ENCODE results near the gene DLST. TPM values are rescaled to one million over a fixed set of nuclear protein-coding genes. Genes with fewer than 3 reads are reported as not detected.

Gene DLST
- total RNA-seq, 1 donor from 2014 or later, result 48.2 TPM

DNA sequence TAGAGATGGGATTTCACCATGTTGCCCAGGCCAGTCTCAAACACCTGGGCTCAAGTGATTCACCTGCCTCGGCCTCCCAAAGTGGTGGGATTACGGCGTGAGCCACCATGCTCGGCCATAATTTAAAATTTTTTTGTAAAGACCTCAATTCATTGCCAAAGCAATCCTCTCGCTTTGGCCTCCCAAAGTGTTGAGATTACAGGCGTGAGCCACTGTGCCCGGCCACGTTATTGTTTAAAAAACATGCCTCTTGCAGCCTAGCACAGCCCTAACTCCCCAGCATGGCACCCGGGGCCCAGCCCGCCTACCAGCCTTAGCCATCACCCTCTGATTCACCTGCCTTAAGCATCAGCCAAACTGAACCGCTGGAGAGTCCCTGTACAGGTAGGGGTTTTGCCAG lies 54.4 kb downstream of the DLST start:
- H3K27me3 ChIP-seq (ENCODE audit: control insufficient read depth, insufficient read depth, low read length), result no peaks in the 10 kb centered on the region
- H3K4me3 ChIP-seq (ENCODE audit: low read depth, low read length), result no peak overlapping the region
- H3K36me3 ChIP-seq (ENCODE audit: control insufficient read depth, insufficient read depth, low read length), result no peaks in the 10 kb centered on the region
- DNase-seq (ENCODE audit: low read depth) (no peak), FAIRE-seq (no peak)
- TF ChIP-seq, protein P1, sequence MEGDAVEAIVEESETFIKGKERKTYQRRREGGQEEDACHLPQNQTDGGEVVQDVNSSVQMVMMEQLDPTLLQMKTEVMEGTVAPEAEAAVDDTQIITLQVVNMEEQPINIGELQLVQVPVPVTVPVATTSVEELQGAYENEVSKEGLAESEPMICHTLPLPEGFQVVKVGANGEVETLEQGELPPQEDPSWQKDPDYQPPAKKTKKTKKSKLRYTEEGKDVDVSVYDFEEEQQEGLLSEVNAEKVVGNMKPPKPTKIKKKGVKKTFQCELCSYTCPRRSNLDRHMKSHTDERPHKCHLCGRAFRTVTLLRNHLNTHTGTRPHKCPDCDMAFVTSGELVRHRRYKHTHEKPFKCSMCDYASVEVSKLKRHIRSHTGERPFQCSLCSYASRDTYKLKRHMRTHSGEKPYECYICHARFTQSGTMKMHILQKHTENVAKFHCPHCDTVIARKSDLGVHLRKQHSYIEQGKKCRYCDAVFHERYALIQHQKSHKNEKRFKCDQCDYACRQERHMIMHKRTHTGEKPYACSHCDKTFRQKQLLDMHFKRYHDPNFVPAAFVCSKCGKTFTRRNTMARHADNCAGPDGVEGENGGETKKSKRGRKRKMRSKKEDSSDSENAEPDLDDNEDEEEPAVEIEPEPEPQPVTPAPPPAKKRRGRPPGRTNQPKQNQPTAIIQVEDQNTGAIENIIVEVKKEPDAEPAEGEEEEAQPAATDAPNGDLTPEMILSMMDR (IDR thresholded peaks at IDR 0.05; ENCODE audit: insufficient read depth, low read length, severe bottlenecking), result no peak

DNA sequence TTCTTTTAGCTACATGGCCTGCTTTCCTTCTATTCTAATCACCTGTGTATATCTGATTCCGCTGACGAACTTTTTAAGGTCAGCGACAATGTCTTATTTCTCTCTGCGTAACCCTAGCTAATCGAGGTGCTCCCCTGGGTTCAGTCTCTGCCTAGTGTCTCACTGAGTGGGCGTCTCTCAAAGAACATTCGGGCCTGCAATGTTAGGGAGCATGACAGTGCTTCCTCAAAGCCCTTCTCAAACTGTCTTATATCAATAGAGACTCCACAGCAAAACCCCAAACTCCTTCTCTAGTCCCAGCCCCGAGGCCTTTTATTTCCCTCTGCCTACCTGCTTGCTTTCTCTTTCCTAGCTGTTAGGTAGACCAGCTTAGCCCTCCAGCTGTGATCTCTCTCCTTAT lies 55.0 kb downstream of the DLST start:
- DNase-seq (ENCODE audit: low read depth) (no peak), FAIRE-seq (peak; percentile 36)
- Histone ChIP-seq H3K36me3 (ENCODE audit: control insufficient read depth, insufficient read depth, low read length) (peaks cover 2% of the 10 kb centered on the region), H3K4me3 (ENCODE audit: low read depth, low read length) (no peak overlapping the region), H3K27me3 (ENCODE audit: control insufficient read depth, insufficient read depth, low read length) (no peaks in the 10 kb centered on the region)
- TF ChIP-seq, protein P1 (IDR thresholded peaks at IDR 0.05; ENCODE audit: insufficient read depth, low read length, severe bottlenecking), result no peak

DNA sequence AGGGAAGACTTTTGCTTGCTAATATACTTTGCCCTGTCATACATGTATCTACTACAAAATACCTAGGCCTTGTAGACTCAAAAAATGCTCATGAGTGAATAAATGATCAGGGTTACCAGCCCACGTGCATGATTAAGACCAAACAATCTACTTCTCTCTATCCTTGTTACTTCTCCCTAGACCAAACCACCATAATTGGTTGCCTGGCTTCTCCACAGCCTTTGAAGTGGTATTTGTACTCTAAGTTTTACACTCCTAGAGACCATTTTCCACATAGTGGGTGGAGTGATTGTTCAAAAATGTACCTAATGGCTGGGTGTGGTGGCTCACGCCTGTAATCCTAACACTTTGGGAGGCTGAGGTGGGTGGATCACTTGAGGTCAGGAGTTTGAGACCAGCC lies 55.5 kb downstream of the DLST start:
- Histone ChIP-seq H3K4me3 (ENCODE audit: low read depth, low read length) (no peak overlapping the region), H3K36me3 (ENCODE audit: control insufficient read depth, insufficient read depth, low read length) (peaks cover 3% of the 10 kb centered on the region), H3K27me3 (ENCODE audit: control insufficient read depth, insufficient read depth, low read length) (no peaks in the 10 kb centered on the region)
- DNase-seq (ENCODE audit: low read depth), result no peak
- TF ChIP-seq, protein P1 (IDR thresholded peaks at IDR 0.05; ENCODE audit: insufficient read depth, low read length, severe bottlenecking), result no peak
- FAIRE-seq, result no peak

DNA sequence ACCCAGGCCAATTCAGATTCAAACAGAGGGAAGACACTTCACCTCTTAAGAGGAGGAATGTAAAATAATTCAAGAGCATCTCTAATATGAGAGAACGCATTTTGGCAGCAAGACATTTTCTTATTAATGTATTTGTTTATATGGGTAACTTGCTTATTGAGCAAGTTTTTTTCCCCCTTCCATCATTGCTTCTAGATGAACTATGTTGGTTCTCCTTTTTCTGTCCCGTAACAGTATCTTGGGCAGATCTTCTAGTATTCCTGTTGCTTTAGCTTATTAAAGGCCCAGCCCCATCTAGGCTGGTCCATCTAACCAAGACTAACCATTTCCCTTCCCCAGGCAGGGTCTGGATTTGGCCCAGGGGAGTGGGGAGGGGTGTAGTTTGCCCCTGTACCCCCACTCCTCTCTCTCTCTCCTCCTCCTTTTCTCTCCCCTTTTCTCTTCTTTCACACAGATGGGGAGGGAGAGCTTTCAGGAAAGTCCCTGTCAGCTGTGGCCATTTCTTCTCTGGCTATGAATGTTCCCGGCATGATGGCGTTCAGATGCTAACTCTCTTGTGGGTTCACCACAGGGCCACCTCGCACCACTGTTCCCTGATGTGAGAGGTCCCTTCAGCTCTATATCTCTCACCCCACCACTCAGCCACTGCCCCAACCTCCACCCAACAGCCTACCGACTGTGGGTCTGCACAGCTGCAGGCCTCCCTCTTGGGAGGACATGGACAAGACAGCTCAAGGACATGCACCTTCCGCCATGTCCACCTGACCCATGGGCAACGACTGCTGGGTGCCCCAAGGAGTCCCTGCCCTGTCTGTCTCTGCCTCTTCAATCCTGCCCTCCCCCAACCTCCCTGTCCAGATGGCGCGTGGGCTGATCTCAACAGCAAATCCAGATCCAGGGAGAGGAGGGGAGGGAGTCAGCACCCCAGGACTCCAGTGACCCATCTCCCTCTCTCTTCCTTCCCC lies 57.1 kb downstream of the DLST start:
- Histone ChIP-seq H3K36me3 (ENCODE audit: control insufficient read depth, insufficient read depth, low read length) (peaks cover 7% of the 10 kb centered on the region), H3K4me3 (ENCODE audit: low read depth, low read length) (no peak overlapping the region), H3K27me3 (ENCODE audit: control insufficient read depth, insufficient read depth, low read length) (no peaks in the 10 kb centered on the region)
- DNase-seq (ENCODE audit: low read depth), result no peak
- peak; percentile 13 for FAIRE-seq
- TF ChIP-seq, protein P1 (IDR thresholded peaks at IDR 0.05; ENCODE audit: insufficient read depth, low read length, severe bottlenecking), result no peak

DNA sequence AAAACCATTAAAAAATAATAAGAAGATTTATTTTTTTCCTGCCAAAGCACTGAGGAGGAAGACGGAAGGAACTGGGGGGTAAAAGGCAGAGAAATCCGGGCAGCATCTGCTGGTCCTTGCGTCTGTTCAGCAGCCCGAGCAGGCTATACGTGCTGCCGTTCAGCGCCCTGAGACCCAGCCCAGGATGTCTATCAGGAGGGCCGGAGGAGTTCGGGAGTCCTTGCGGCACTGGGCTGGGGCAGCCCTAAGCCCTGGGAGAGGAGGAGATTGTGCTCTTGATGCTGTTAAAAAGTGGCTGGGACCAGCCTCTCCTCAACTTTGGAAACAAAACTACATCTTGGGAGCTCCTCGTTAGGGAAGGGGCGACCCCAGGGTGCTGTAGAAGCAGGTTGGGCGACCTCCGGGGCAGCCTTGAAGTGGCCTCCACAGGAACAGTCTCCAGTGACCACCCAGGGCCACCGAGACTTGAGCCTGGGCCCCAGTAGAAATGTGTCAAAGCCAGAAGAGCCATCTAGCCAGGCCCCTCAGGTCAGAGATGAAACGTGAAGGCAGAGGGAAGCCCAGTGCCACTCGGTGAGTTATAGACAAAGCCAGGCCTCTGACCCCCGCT lies 59.3 kb downstream of the DLST start:
- no peak overlapping the region for H3K4me3 ChIP-seq (ENCODE audit: low read depth, low read length)
- DNase-seq (ENCODE audit: low read depth), result no peak
- no peak for FAIRE-seq
- no peaks in the 10 kb centered on the region for H3K27me3 ChIP-seq (ENCODE audit: control insufficient read depth, insufficient read depth, low read length)
- H3K36me3 ChIP-seq (ENCODE audit: control insufficient read depth, insufficient read depth, low read length), result peaks cover 12% of the 10 kb centered on the region
- TF ChIP-seq, protein P1 (IDR thresholded peaks at IDR 0.05; ENCODE audit: insufficient read depth, low read length, severe bottlenecking), result no peak
